Glutamatergic neuron (in vitro differentiated cells): ENCODE data around the gene ATP6V0C. TPM values are rescaled to one million over a fixed set of nuclear protein-coding genes. Genes with fewer than 3 reads are reported as not detected.
A peak's percentile ranks its signal among the peaks of the same experiment; 100 is the strongest.

Experiments
- DNase-seq: peaks from one replicate; pipeline ENCODE4 v3.0.0; 2022
- H3K27ac Mint-ChIP-seq: one replicate; pipeline ENCODE4 v1.8.0; 2020; ENCODE audit warnings: mild to moderate bottlenecking, mixed read lengths, inconsistent platforms; ENCODE audit not compliant: unreplicated experiment
- H3K27me3 Mint-ChIP-seq: one replicate; pipeline ENCODE4 v1.8.0; 2020; ENCODE audit warnings: mild to moderate bottlenecking, moderate library complexity, mixed read lengths, inconsistent platforms; ENCODE audit not compliant: unreplicated experiment
- H3K36me3 Mint-ChIP-seq: one replicate; pipeline ENCODE4 v1.8.0; 2020; ENCODE audit warnings: mild to moderate bottlenecking, mixed read lengths, inconsistent platforms; ENCODE audit not compliant: unreplicated experiment
- H3K4me1 Mint-ChIP-seq: one replicate; pipeline ENCODE4 v1.8.0; 2020; ENCODE audit warnings: mild to moderate bottlenecking, low read depth, mixed read lengths, inconsistent platforms; ENCODE audit not compliant: unreplicated experiment
- H3K4me3 Mint-ChIP-seq: one replicate; pipeline ENCODE4 v1.8.0; 2020; ENCODE audit warnings: mild to moderate bottlenecking, mixed read lengths, inconsistent platforms; ENCODE audit not compliant: unreplicated experiment
- H3K9me3 Mint-ChIP-seq: one replicate; pipeline ENCODE4 v1.8.0; 2020; ENCODE audit warnings: mild to moderate bottlenecking, moderate library complexity, mixed read lengths, inconsistent platforms; ENCODE audit not compliant: unreplicated experiment
- CTCF ChIP-seq: fragments of 200-600 bp; sonication (generic); IDR thresholded peaks from one replicate; pipeline ENCODE4 v1.5.0; 2021; ENCODE audit not compliant: partially characterized antibody, unreplicated experiment
- total RNA-seq: library from RNA; stranded (reverse); fragmentation: NEBNext Ultra II Directional; extraction: Animal tissue kit (Norgen Biotek cat#: 25700); gene quantifications from one replicate; pipeline ENCODE4 v1.2.1, GENCODE V29; 2021; ENCODE audit not compliant: unreplicated experiment

The ATP6V0C gene
- total RNA-seq, 1 donor from 2014 or later, result 274 TPM

- peaks cover 15% of the 10 kb centered on the region for H3K9me3 Mint-ChIP-seq
- peak; percentile 5 for DNase-seq
- H3K4me3 Mint-ChIP-seq, result no peak overlapping the region
- no peak overlapping the region for H3K27ac Mint-ChIP-seq
- peaks cover 15% of the 10 kb centered on the region for H3K27me3 Mint-ChIP-seq
- H3K4me1 Mint-ChIP-seq, result peaks cover 24% of the 10 kb centered on the region
- no peaks in the 10 kb centered on the region for H3K36me3 Mint-ChIP-seq
- no peak for TF ChIP-seq CTCF
Measured at GRCh38 chr16:2480948-2481347, 32.8 kb upstream of the ATP6V0C start.

- DNase-seq, result peak; percentile 6
- no peaks in the 10 kb centered on the region for H3K36me3 Mint-ChIP-seq
- H3K27ac Mint-ChIP-seq, result no peak overlapping the region
- H3K27me3 Mint-ChIP-seq, result peaks cover 9% of the 10 kb centered on the region
- H3K4me1 Mint-ChIP-seq, result peaks cover 23% of the 10 kb centered on the region
- H3K9me3 Mint-ChIP-seq, result peaks cover 10% of the 10 kb centered on the region
- no peak for TF ChIP-seq CTCF
- H3K4me3 Mint-ChIP-seq, result no peak overlapping the region
Measured at GRCh38 chr16:2481676-2482075, 32.1 kb upstream of the ATP6V0C start.

GRCh38 chr16:2482249-2482648 lies 31.5 kb upstream of the ATP6V0C start:
- Mint-ChIP-seq H3K4me1 (peaks cover 29% of the 10 kb centered on the region), H3K9me3 (peaks cover 10% of the 10 kb centered on the region), H3K4me3 (no peak overlapping the region), H3K27ac (no peak overlapping the region), H3K36me3 (no peaks in the 10 kb centered on the region), H3K27me3 (peaks cover 7% of the 10 kb centered on the region)
- no peak for TF ChIP-seq CTCF
- peak; percentile 6 for DNase-seq

- Mint-ChIP-seq H3K27ac (peak overlapping the region; percentile 52), H3K36me3 (no peaks in the 10 kb centered on the region)
- DNase-seq, result peak; percentile 22
Measured at GRCh38 chr16:2482708-2483534, 30.8 kb upstream of the ATP6V0C start.

More at GRCh38 chr16:2482708-2483534, 30.8 kb upstream of the ATP6V0C start:
- peaks cover 10% of the 10 kb centered on the region for H3K27me3 Mint-ChIP-seq
- TF ChIP-seq CTCF, result no peak
- H3K9me3 Mint-ChIP-seq, result peaks cover 11% of the 10 kb centered on the region
- H3K4me3 Mint-ChIP-seq, result peak overlapping the region; percentile 20
- H3K4me1 Mint-ChIP-seq, result peaks cover 27% of the 10 kb centered on the region
